Measurements from ENCODE around the gene LSM4. TPM values are rescaled to one million over a fixed set of nuclear protein-coding genes. Genes with fewer than 3 reads are reported as not detected.

The LSM4 gene
- total and polyA plus RNA-seq, 2 experiments from 2014 or later = 591 to 637 TPM

- TF ChIP-seq REST (IDR thresholded peaks at IDR 0.05; ENCODE audit: unreplicated experiment) = no peak
Observed at GRCh38 chr19:18312092-18312534, 10.8 kb downstream of the LSM4 start (continued).

GRCh38 chr19:18311502-18312091, 11.3 kb downstream of the LSM4 start:
- no peaks in the 10 kb centered on the region; the same call in 1 of the 2 replicates for H3K4me1 ChIP-seq (ENCODE audit: insufficient read depth)
- Mint-ChIP-seq H3K9me3 (no peaks in the 10 kb centered on the region), H3K4me1 (peaks cover 10% of the 10 kb centered on the region), H3K36me3 (ENCODE audit: low read depth) (peaks cover 59% of the 10 kb centered on the region), H3K27ac (no peak overlapping the region), H3K4me3 (no peak overlapping the region), H3K27me3 (ENCODE audit: insufficient read depth, low read depth, poor library complexity) (peaks cover 12% of the 10 kb centered on the region)
- H3K4me2 ChIP-seq = no peak overlapping the region
- H3K27me3 ChIP-seq (ENCODE audit: insufficient read depth) = no peaks in the 10 kb centered on the region
- DNase-seq (ENCODE audit: low spot score) (no peak), ATAC-seq (no peak)
- H4K20me1 ChIP-seq (replicated peaks; ENCODE audit: insufficient read depth) = peaks cover 4% of the 10 kb centered on the region
- no peak overlapping the region for H3K27ac ChIP-seq (ENCODE audit: low read depth)
- H3K4me3 ChIP-seq = no peak overlapping the region
- H3K36me3 ChIP-seq (ENCODE audit: insufficient read depth) = peaks cover 17% of the 10 kb centered on the region; the same call in 1 of the 2 replicates
- no peak overlapping the region for H2AFZ ChIP-seq
- 0 out of 2 replicates have a peak, but pooled peaks cover 8% of the 10 kb centered on the region for H3K79me2 ChIP-seq (replicated peaks; ENCODE audit: insufficient read depth)
- 0 out of 2 replicates have a peak, but pooled peaks cover 8% of the 10 kb centered on the region for H3F3A ChIP-seq (replicated peaks; ENCODE audit: low read depth)
- no peaks in the 10 kb centered on the region for H3K9me2 ChIP-seq (ENCODE audit: insufficient read depth)
- TF ChIP-seq ZNF331 (CRISPR knock-in tag; IDR thresholded peaks at IDR 0.05; ENCODE audit: low read depth) (no peak), NANOG (IDR thresholded peaks at IDR 0.05; ENCODE audit: borderline replicate concordance) (no peak), EZH2 (IDR thresholded peaks at IDR 0.05; ENCODE audit: low read depth, unreplicated experiment) (no peak), POLR2AphosphoS5 (IDR thresholded peaks at IDR 0.05; ENCODE audit: low read depth) (no peak), ETS1 (IDR thresholded peaks at IDR 0.05) (no peak), EZH2phosphoT487 (IDR thresholded peaks at IDR 0.05; ENCODE audit: unreplicated experiment) (no peak), CTCF (conservative IDR thresholded peaks at IDR 0.05; ENCODE audit: low read depth in 2 of 2) (no peak), JUNB (IDR thresholded peaks at IDR 0.05; ENCODE audit: unreplicated experiment) (no peak), ZNF462 (CRISPR knock-in tag; IDR thresholded peaks at IDR 0.05) (no peak)

Measured in GM23338 (cell line).